Uterus (tissue), 2 donors: ENCODE results near the gene MGST2.
A peak's percentile ranks its signal among the peaks of the same experiment; 100 is the strongest.

ENCODE experiments used
- POLR2A ChIP-seq, 2 donors: fragments of 450-650 bp; IDR thresholded peaks; one replicate each; pipeline ENCODE4 v1.6.1; 2016; ENCODE audit warnings: antibody characterized with exemption in 2 of 2, mild to moderate bottlenecking in 1 of 2, moderate library complexity in 1 of 2
- TF ChIP-seq, protein P1 (sequence below), 4 experiments: fragments of 200-600 bp in 2 of 4; fragments of 450-650 bp in 2 of 4; sonication (generic) in 2 of 4; IDR thresholded peaks; one replicate each; pipeline ENCODE4 v1.5.1; 2016 to 2019; ENCODE audit warnings: antibody characterized with exemption in 4 of 4, mild to moderate bottlenecking in 2 of 4, moderate library complexity in 1 of 4

DNA sequence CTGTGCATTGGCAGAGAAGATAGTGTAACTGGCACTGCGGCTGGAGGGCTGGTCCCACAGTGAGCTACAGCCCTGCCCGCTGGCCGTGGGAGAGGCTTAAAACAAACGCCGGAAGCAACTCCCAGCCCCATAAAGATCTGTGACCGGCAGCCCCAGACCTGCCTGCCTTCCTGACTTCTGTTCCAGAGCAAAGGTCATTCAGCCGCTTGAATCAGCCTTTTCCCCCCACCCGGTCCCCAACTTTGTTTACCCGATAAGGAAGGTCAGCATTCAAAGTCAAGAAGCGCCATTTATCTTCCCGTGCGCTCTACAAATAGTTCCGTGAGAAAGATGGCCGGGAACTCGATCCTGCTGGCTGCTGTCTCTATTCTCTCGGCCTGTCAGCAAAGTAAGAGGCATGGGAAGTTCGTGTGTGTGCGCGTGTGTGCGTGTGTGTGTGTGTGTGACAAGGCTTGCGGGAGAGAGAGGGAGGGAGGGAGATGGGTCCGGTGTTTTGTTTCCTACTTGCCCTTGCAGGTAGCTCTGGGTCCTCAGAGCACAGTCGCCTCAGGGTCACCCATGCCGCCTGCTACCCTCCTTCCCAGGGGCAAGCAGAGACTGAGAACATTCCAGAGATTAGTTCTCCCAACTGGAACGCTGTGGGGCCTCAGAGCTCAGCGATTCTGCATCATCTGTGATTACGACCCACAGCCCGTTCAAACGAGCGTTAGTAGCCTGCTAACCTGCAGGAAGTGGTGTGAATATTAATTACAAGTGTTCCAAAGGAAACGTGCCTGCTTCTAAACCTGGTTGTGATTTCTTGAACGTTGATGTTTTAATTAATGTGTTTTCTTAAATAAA, at the start of gene MGST2:
- TF ChIP-seq, protein P1, sequence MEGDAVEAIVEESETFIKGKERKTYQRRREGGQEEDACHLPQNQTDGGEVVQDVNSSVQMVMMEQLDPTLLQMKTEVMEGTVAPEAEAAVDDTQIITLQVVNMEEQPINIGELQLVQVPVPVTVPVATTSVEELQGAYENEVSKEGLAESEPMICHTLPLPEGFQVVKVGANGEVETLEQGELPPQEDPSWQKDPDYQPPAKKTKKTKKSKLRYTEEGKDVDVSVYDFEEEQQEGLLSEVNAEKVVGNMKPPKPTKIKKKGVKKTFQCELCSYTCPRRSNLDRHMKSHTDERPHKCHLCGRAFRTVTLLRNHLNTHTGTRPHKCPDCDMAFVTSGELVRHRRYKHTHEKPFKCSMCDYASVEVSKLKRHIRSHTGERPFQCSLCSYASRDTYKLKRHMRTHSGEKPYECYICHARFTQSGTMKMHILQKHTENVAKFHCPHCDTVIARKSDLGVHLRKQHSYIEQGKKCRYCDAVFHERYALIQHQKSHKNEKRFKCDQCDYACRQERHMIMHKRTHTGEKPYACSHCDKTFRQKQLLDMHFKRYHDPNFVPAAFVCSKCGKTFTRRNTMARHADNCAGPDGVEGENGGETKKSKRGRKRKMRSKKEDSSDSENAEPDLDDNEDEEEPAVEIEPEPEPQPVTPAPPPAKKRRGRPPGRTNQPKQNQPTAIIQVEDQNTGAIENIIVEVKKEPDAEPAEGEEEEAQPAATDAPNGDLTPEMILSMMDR (IDR thresholded peaks at IDR 0.05) = no peak
- TF ChIP-seq POLR2A (IDR thresholded peaks at IDR 0.05) = peak in 1 of 2 donors; percentile 22
